Prostate gland (tissue), 2 donors: Measurements from ENCODE around the gene CCDC28B.

Experiments
- CTCF ChIP-seq, 4 experiments: fragments of 200-600 bp in 2 of 4; fragments of 450-650 bp in 2 of 4; sonication (generic) in 2 of 4; IDR thresholded peaks; 1 replicate in 3 of 4; 2 replicates in 1 of 4; pipeline ENCODE4 v1.5.1; 2016 to 2019; ENCODE audit warnings: antibody characterized with exemption in 4 of 4, mild to moderate bottlenecking in 2 of 4, moderate library complexity in 2 of 4
- POLR2A ChIP-seq: fragments of 450-650 bp; IDR thresholded peaks from one replicate; pipeline ENCODE4 v1.6.1; 2016; ENCODE audit warnings: antibody characterized with exemption, mild to moderate bottlenecking
- POLR2AphosphoS5 ChIP-seq: sonication (generic); formaldehyde crosslinking; IDR thresholded peaks from one replicate; pipeline ENCODE4 v1.6.1; 2017; ENCODE audit warnings: antibody characterized with exemption

GRCh38 chr1:32172621-32173245 is 27.7 kb upstream of the CCDC28B start:
- TF ChIP-seq CTCF (IDR thresholded peaks at IDR 0.05) (no peak), POLR2A (no peak), POLR2AphosphoS5 (no peak)
